Renal cortical epithelial cell (primary cell): ENCODE measurements around the gene MNT. TPM values are rescaled to one million over a fixed set of nuclear protein-coding genes. Genes with fewer than 3 reads are reported as not detected.

Experiments
- DNase-seq: peaks from one replicate; pipeline ENCODE4 v3.0.0-alpha.2; 2011; ENCODE audit warnings: low read depth
- total RNA-seq: library from RNA; depleted of rRNA; stranded (reverse); fragments of >200 nt; gene quantifications from 2 replicates; pipeline ENCODE4 v1.2.3, GENCODE V29; 2014

The MNT gene
- total RNA-seq, 1 donor from 2014 or later = 9.8 TPM

- DNase-seq = no peak
Observed at GRCh38 chr17:2380226-2380922, 20.5 kb downstream of the MNT start.

GRCh38 chr17:2379489-2380225 lies 21.2 kb downstream of the MNT start:
- DNase-seq = no peak

GRCh38 chr17:2378905-2379304 lies 22.0 kb downstream of the MNT start:
- DNase-seq = no peak

- no peak for DNase-seq
Observed at GRCh38 chr17:2377659-2378058, 23.2 kb downstream of the MNT start.

- DNase-seq = no peak
Observed at GRCh38 chr17:2376107-2376506, 24.8 kb downstream of the MNT start.

GRCh38 chr17:2375406-2375805 lies 25.5 kb downstream of the MNT start:
- no peak for DNase-seq

- DNase-seq = no peak
Observed at GRCh38 chr17:2374549-2375285, 26.1 kb downstream of the MNT start.

- DNase-seq = no peak
Observed at GRCh38 chr17:2373179-2373578, 27.7 kb downstream of the MNT start.

- DNase-seq = no peak
Observed at GRCh38 chr17:2372681-2373080, 28.2 kb downstream of the MNT start.

GRCh38 chr17:2372180-2372579 lies 28.7 kb downstream of the MNT start:
- no peak for DNase-seq

- no peak for DNase-seq
Observed at GRCh38 chr17:2371183-2372130, 29.4 kb downstream of the MNT start.

GRCh38 chr17:2370211-2370589 lies 30.7 kb downstream of the MNT start:
- no peak for DNase-seq

- DNase-seq = no peak
Observed at GRCh38 chr17:2369551-2370210, 31.2 kb downstream of the MNT start.

- no peak for DNase-seq
Observed at GRCh38 chr17:2369039-2369438, 31.8 kb downstream of the MNT start.

GRCh38 chr17:2368359-2368758 lies 32.5 kb downstream of the MNT start:
- DNase-seq = no peak

- no peak for DNase-seq
Observed at GRCh38 chr17:2366747-2367494, 33.9 kb downstream of the MNT start.

GRCh38 chr17:2365132-2365531 lies 35.7 kb downstream of the MNT start:
- no peak for DNase-seq

- DNase-seq = no peak
Observed at GRCh38 chr17:2364763-2365116, 36.1 kb downstream of the MNT start.

GRCh38 chr17:2363851-2364762 lies 36.8 kb downstream of the MNT start:
- no peak for DNase-seq
